ENCODE data around the gene ADCYAP1R1. TPM values are rescaled to one million over a fixed set of nuclear protein-coding genes. Genes with fewer than 3 reads are reported as not detected.

The ADCYAP1R1 gene
- total RNA-seq, 1 donor from 2014 or later, result 1.8 TPM

GRCh38 chr7:31043051-31043471 is 9.0 kb upstream of the ADCYAP1R1 start:
- ATAC-seq (no peak), DNase-seq (no peak)
- Histone ChIP-seq H3K9me3 (no peaks in the 10 kb centered on the region), H3K4me3 (no peak overlapping the region), H3K27me3 (peaks cover 4% of the 10 kb centered on the region), H3K27ac (no peak overlapping the region), H3K4me1 (no peaks in the 10 kb centered on the region), H3K36me3 (no peaks in the 10 kb centered on the region)
- intact Hi-C loops (cut with DNase I), result no loop called here
- TF ChIP-seq, protein P1, sequence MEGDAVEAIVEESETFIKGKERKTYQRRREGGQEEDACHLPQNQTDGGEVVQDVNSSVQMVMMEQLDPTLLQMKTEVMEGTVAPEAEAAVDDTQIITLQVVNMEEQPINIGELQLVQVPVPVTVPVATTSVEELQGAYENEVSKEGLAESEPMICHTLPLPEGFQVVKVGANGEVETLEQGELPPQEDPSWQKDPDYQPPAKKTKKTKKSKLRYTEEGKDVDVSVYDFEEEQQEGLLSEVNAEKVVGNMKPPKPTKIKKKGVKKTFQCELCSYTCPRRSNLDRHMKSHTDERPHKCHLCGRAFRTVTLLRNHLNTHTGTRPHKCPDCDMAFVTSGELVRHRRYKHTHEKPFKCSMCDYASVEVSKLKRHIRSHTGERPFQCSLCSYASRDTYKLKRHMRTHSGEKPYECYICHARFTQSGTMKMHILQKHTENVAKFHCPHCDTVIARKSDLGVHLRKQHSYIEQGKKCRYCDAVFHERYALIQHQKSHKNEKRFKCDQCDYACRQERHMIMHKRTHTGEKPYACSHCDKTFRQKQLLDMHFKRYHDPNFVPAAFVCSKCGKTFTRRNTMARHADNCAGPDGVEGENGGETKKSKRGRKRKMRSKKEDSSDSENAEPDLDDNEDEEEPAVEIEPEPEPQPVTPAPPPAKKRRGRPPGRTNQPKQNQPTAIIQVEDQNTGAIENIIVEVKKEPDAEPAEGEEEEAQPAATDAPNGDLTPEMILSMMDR (IDR thresholded peaks at IDR 0.05), result no peak

DNA sequence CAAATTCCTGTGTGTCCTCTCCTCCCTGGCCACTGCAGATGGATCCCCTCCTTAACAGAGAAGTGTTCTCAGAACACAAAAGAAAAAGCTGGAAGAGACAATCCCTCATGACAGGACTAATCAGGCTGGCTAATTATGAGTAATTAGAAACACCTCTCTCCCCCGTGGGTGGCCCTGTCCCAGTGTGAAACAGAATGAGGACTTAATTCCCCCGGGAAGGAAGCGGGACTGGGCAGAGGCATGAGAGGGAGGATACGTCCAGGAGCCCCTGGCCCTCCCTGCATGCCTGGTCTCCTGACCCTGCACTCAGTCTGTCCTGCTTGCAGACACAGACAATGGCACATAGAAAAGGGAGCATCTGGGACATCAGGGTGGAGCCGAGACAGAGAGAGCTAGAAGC is 7.6 kb upstream of the ADCYAP1R1 start:
- no peak overlapping the region for H3K4me3 ChIP-seq
- H3K9me3 ChIP-seq, result no peaks in the 10 kb centered on the region
- no peak overlapping the region for H3K27ac ChIP-seq
- TF ChIP-seq, protein P1 (IDR thresholded peaks at IDR 0.05), result no peak
- H3K36me3 ChIP-seq, result no peaks in the 10 kb centered on the region
- H3K27me3 ChIP-seq, result peaks cover 4% of the 10 kb centered on the region
- no peak for ATAC-seq
- no peak for DNase-seq
- H3K4me1 ChIP-seq, result no peaks in the 10 kb centered on the region
- intact Hi-C loops (cut with DNase I), result no loop called here

- TF ChIP-seq, protein P1 (IDR thresholded peaks at IDR 0.05), result no peak
- Histone ChIP-seq H3K27me3 (peaks cover 15% of the 10 kb centered on the region), H3K27ac (no peak overlapping the region), H3K36me3 (no peaks in the 10 kb centered on the region), H3K4me1 (no peaks in the 10 kb centered on the region), H3K4me3 (no peak overlapping the region), H3K9me3 (no peaks in the 10 kb centered on the region)
- DNase-seq (no peak), ATAC-seq (no peak)
- intact Hi-C loops (cut with DNase I), result no loop called here
Observed at GRCh38 chr7:31046723-31047122, 5.4 kb upstream of the ADCYAP1R1 start.

GRCh38 chr7:31047313-31048146 is 4.6 kb upstream of the ADCYAP1R1 start:
- no peaks in the 10 kb centered on the region for H3K4me1 ChIP-seq
- H3K27ac ChIP-seq, result no peak overlapping the region
- TF ChIP-seq, protein P1 (IDR thresholded peaks at IDR 0.05), result no peak
- H3K9me3 ChIP-seq, result no peaks in the 10 kb centered on the region
- H3K4me3 ChIP-seq, result no peak overlapping the region
- intact Hi-C loops (cut with DNase I), result no loop called here
- no peaks in the 10 kb centered on the region for H3K36me3 ChIP-seq
- no peak for ATAC-seq
- no peak for DNase-seq
- H3K27me3 ChIP-seq, result peaks cover 16% of the 10 kb centered on the region

GRCh38 chr7:31049005-31049765 is 2.9 kb upstream of the ADCYAP1R1 start:
- Histone ChIP-seq H3K27ac (no peak overlapping the region), H3K9me3 (no peaks in the 10 kb centered on the region), H3K36me3 (no peaks in the 10 kb centered on the region), H3K4me1 (peaks cover 3% of the 10 kb centered on the region), H3K27me3 (peaks cover 24% of the 10 kb centered on the region), H3K4me3 (no peak overlapping the region)
- ATAC-seq (no peak), DNase-seq (no peak)
- intact Hi-C loops (cut with DNase I), result no loop called here
- TF ChIP-seq, protein P1 (IDR thresholded peaks at IDR 0.05), result no peak

Data from upper lobe of right lung (tissue), 1 donor.